ENCODE data around the gene NOS1AP. TPM values are rescaled to one million over a fixed set of nuclear protein-coding genes. Genes with fewer than 3 reads are reported as not detected.
"Not testable (repeated sequence)": the region's sequence is repeated elsewhere in the genome, so short reads cannot be mapped to it uniquely, and the experiment has no call there.

The NOS1AP gene
- total RNA-seq, 1 donor from 2014 or later: 4.1 TPM

- DNase-seq: no peak
Measured at GRCh38 chr1:162059721-162060120, 9.8 kb upstream of the NOS1AP start.

GRCh38 chr1:162060314-162060713 is 9.2 kb upstream of the NOS1AP start:
- DNase-seq: no peak

GRCh38 chr1:162062542-162063015 is 6.9 kb upstream of the NOS1AP start:
- DNase-seq: no peak

GRCh38 chr1:162065016-162065415 is 4.5 kb upstream of the NOS1AP start:
- DNase-seq: no peak

- DNase-seq: not testable (repeated sequence)
Measured at GRCh38 chr1:162066836-162067235, 2.7 kb upstream of the NOS1AP start.

GRCh38 chr1:162067466-162067865 is 2.0 kb upstream of the NOS1AP start:
- no peak for DNase-seq

- no peak for DNase-seq
Measured at GRCh38 chr1:162068301-162068700, 1.2 kb upstream of the NOS1AP start.

GRCh38 chr1:162070094-162070748 is 730 bp downstream of the NOS1AP start:
- no peak for DNase-seq

- DNase-seq: no peak
Measured at GRCh38 chr1:162070825-162071224, 1.3 kb downstream of the NOS1AP start.

- no peak for DNase-seq
Measured at GRCh38 chr1:162072740-162073139, 3.2 kb downstream of the NOS1AP start.

- DNase-seq: no peak
Measured at GRCh38 chr1:162074276-162075005, 5.0 kb downstream of the NOS1AP start.

- DNase-seq: no peak
Measured at GRCh38 chr1:162075862-162076261, 6.4 kb downstream of the NOS1AP start.

- no peak for DNase-seq
Measured at GRCh38 chr1:162077648-162078299, 8.3 kb downstream of the NOS1AP start.

GRCh38 chr1:162079030-162079429 is 9.5 kb downstream of the NOS1AP start:
- no peak for DNase-seq

GRCh38 chr1:162080472-162081015 is 11.1 kb downstream of the NOS1AP start:
- no peak for DNase-seq

GRCh38 chr1:162081316-162081715 is 11.8 kb downstream of the NOS1AP start:
- DNase-seq: no peak

- DNase-seq: not testable (repeated sequence)
Measured at GRCh38 chr1:162082080-162082479, 12.6 kb downstream of the NOS1AP start.

GRCh38 chr1:162083273-162083672 is 13.8 kb downstream of the NOS1AP start:
- no peak for DNase-seq

GRCh38 chr1:162085991-162086390 is 16.5 kb downstream of the NOS1AP start:
- DNase-seq: no peak

GRCh38 chr1:162087111-162087510 is 17.6 kb downstream of the NOS1AP start:
- no peak for DNase-seq

GRCh38 chr1:162087574-162087973 is 18.1 kb downstream of the NOS1AP start:
- DNase-seq: no peak

- no peak for DNase-seq
Measured at GRCh38 chr1:162088281-162088969, 18.9 kb downstream of the NOS1AP start.
